ENCODE data around the gene PDE3A.

PDE3A gene

GRCh38 chr12:20426957-20427356 lies 58.6 kb downstream of the PDE3A start:
- no peak for DNase-seq

GRCh38 chr12:20429852-20430251 lies 61.5 kb downstream of the PDE3A start:
- no peak for DNase-seq

GRCh38 chr12:20432290-20432689 lies 64.0 kb downstream of the PDE3A start:
- DNase-seq = no peak

- DNase-seq = no peak
These were observed 66.7 kb downstream of the PDE3A start for GRCh38 chr12:20434996-20435395.

- DNase-seq = no peak
These were observed 68.0 kb downstream of the PDE3A start for GRCh38 chr12:20436316-20436715.

GRCh38 chr12:20438299-20438779 lies 70.0 kb downstream of the PDE3A start:
- DNase-seq = no peak

- DNase-seq = no peak
These were observed 71.3 kb downstream of the PDE3A start for GRCh38 chr12:20439626-20440025.

- no peak for DNase-seq
These were observed 72.1 kb downstream of the PDE3A start for GRCh38 chr12:20440408-20440807.

- DNase-seq = no peak
These were observed 74.0 kb downstream of the PDE3A start for GRCh38 chr12:20442322-20442721.

- DNase-seq = no peak
These were observed 74.9 kb downstream of the PDE3A start for GRCh38 chr12:20443255-20443654.

- no peak for DNase-seq
These were observed 75.5 kb downstream of the PDE3A start for GRCh38 chr12:20443792-20444191.

GRCh38 chr12:20444595-20445170 lies 76.3 kb downstream of the PDE3A start:
- DNase-seq = no peak

GRCh38 chr12:20445687-20446086 lies 77.3 kb downstream of the PDE3A start:
- no peak for DNase-seq

- DNase-seq = no peak
These were observed 78.5 kb downstream of the PDE3A start for GRCh38 chr12:20446836-20447235.

- no peak for DNase-seq
These were observed 80.4 kb downstream of the PDE3A start for GRCh38 chr12:20448781-20449180.

GRCh38 chr12:20450591-20451180 lies 82.3 kb downstream of the PDE3A start:
- DNase-seq = no peak

- no peak for DNase-seq
These were observed 83.4 kb downstream of the PDE3A start for GRCh38 chr12:20451761-20452160.

GRCh38 chr12:20452496-20453010 lies 84.2 kb downstream of the PDE3A start:
- no peak for DNase-seq

GRCh38 chr12:20453756-20454310 lies 85.5 kb downstream of the PDE3A start:
- DNase-seq = no peak

- no peak for DNase-seq
These were observed 86.8 kb downstream of the PDE3A start for GRCh38 chr12:20455001-20455706.

GRCh38 chr12:20457582-20457981 lies 89.2 kb downstream of the PDE3A start:
- no peak for DNase-seq

- DNase-seq = no peak
These were observed 89.7 kb downstream of the PDE3A start for GRCh38 chr12:20458011-20458410.

GRCh38 chr12:20459920-20460319 lies 91.6 kb downstream of the PDE3A start:
- DNase-seq = no peak

- DNase-seq = no peak
These were observed 92.6 kb downstream of the PDE3A start for GRCh38 chr12:20460956-20461355.
